ENCODE measurements around the gene ITPKC. TPM values are rescaled to one million over a fixed set of nuclear protein-coding genes. Genes with fewer than 3 reads are reported as not detected.
"Not testable (repeated sequence)": the region's sequence is repeated elsewhere in the genome, so short reads cannot be mapped to it uniquely, and the experiment has no call there.

ITPKC gene
- total RNA-seq, 6 experiments from 2014 or later: 9.2 to 14.9 (median 10.5) TPM

DNA sequence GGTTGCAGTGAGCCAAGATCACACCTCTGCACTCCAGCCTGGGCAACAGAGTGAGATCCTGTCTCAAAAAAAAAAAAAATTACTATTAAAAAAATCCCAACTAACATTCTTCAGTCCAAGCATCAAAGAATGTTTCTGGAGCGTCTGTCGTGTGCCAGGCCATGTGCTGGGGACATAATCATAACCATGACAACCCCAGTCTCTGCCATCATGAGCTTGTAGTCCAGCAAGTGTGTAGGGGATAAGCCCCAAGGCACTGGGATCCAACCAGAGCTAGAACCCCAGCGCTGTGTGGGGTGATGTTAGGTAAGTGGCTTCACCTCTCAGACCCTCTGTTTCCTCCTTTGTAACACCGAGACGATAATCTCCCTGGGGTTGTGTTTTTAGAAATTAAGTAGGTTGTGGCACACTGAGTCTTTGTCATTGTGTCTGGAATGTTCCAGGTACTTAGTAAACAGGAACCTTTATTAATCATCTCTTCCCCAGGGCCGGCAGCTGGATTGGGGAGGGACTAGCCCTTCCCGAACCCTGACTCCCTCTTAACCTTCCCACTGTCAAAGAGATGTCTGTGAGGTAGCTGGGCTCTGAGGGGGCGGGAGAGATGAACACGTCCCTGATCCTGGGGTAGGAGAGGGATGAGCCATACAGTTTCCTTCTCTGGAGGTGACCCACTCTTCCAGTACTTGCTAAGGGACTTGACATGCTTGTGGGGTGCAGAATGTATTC lies 5.2 kb downstream of the ITPKC start:
- no peak for TF ChIP-seq CTCF (IDR thresholded peaks at IDR 0.05)
- peak; percentile 47 for DNase-seq
- Mint-ChIP-seq H3K4me1 (ENCODE audit: low read depth) (peaks cover 50% of the 10 kb centered on the region), H3K27me3 (ENCODE audit: insufficient read depth) (peaks cover 2% of the 10 kb centered on the region), H3K27ac (peak overlapping the region; percentile 82), H3K36me3 (ENCODE audit: low read depth) (peaks cover 26% of the 10 kb centered on the region; the same call in 1 of the 2 replicates), H3K9me3 (no peaks in the 10 kb centered on the region), H3K4me3 (peak overlapping the region; percentile 73)

DNA sequence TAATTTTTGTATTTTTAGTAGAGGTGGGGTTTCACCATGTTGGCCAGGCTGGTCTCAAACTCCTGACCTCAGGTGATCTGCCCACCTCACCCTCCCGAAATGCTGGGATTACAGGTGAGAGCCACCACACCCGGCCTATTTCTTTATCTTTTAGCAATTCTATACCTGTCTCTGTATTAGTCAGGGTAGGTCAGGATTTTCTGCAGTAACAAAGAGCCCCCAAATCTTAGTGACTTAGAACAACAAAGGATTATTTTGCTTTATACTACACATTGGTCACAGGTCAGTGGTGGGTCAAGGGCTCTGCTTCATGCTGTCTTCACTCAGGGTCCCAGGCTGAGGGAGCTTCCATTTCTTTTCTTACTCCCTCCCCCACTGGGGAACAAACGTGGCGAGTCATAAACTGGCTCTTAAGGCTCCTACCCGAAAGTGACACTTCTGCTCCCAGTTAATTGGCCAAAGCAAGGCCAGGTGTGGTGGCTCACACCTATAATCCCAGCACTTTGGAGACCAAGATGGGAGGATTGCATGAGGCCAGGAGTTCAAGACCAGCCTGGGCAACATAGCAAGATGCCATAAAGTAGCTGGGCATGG lies 6.8 kb downstream of the ITPKC start:
- Mint-ChIP-seq H3K4me1 (ENCODE audit: low read depth) (peaks cover 44% of the 10 kb centered on the region), H3K4me3 (no peak overlapping the region), H3K36me3 (ENCODE audit: low read depth) (peaks cover 26% of the 10 kb centered on the region), H3K27ac (no peak overlapping the region), H3K27me3 (ENCODE audit: insufficient read depth) (peaks cover 2% of the 10 kb centered on the region; the same call in 1 of the 2 replicates), H3K9me3 (no peaks in the 10 kb centered on the region)
- no peak for TF ChIP-seq CTCF (IDR thresholded peaks at IDR 0.05)
- no peak for DNase-seq

GRCh38 chr19:40724315-40724714 lies 7.4 kb downstream of the ITPKC start:
- H3K9me3 Mint-ChIP-seq: no peaks in the 10 kb centered on the region
- peaks cover 43% of the 10 kb centered on the region for H3K4me1 Mint-ChIP-seq (ENCODE audit: low read depth)
- H3K27ac Mint-ChIP-seq: no peak overlapping the region
- H3K36me3 Mint-ChIP-seq (ENCODE audit: low read depth): peaks cover 26% of the 10 kb centered on the region
- H3K4me3 Mint-ChIP-seq: no peak overlapping the region
- DNase-seq: no peak
- peaks cover 2% of the 10 kb centered on the region; the same call in 1 of the 2 replicates for H3K27me3 Mint-ChIP-seq (ENCODE audit: insufficient read depth)
- no peak for TF ChIP-seq CTCF (IDR thresholded peaks at IDR 0.05)

GRCh38 chr19:40724855-40725254 lies 7.9 kb downstream of the ITPKC start:
- peaks cover 26% of the 10 kb centered on the region for H3K36me3 Mint-ChIP-seq (ENCODE audit: low read depth)
- no peak overlapping the region for H3K4me3 Mint-ChIP-seq
- no peak overlapping the region for H3K27ac Mint-ChIP-seq
- no peak for DNase-seq
- H3K27me3 Mint-ChIP-seq (ENCODE audit: insufficient read depth): peaks cover 2% of the 10 kb centered on the region; the same call in 1 of the 2 replicates
- peaks cover 38% of the 10 kb centered on the region for H3K4me1 Mint-ChIP-seq (ENCODE audit: low read depth)
- TF ChIP-seq CTCF (IDR thresholded peaks at IDR 0.05): no peak
- H3K9me3 Mint-ChIP-seq: no peaks in the 10 kb centered on the region

- no peak for TF ChIP-seq CTCF (IDR thresholded peaks at IDR 0.05)
- Mint-ChIP-seq H3K36me3 (ENCODE audit: low read depth) (peaks cover 25% of the 10 kb centered on the region), H3K4me3 (no peak overlapping the region), H3K27me3 (ENCODE audit: insufficient read depth) (peaks cover 2% of the 10 kb centered on the region; the same call in 1 of the 2 replicates), H3K4me1 (ENCODE audit: low read depth) (peaks cover 24% of the 10 kb centered on the region), H3K27ac (no peak overlapping the region), H3K9me3 (no peaks in the 10 kb centered on the region)
- DNase-seq: no peak
These were observed 9.4 kb downstream of the ITPKC start for GRCh38 chr19:40726279-40726678.

DNA sequence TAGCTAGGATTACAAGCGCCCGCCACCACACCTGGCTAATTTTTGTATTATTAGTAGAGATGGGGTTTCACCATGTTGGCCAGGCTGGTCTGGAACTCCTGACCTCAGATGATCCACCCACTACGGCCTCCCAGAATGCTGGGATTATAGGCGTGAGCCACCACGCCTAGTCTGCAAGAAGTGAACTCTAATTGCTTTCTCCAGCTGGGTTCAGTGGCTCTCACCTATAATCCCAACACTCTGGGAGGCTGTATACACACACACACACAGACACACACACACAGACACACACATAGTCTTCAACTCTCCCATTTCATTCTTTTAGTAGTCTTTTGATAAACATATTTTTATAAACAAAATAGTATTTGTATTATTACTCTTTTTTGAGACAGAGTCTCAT lies 13.2 kb downstream of the ITPKC start:
- not testable (repeated sequence) for H3K27ac Mint-ChIP-seq; H3K4me1 Mint-ChIP-seq (ENCODE audit: low read depth); H3K27me3 Mint-ChIP-seq (ENCODE audit: insufficient read depth); H3K9me3 Mint-ChIP-seq; DNase-seq; H3K4me3 Mint-ChIP-seq
- H3K36me3 Mint-ChIP-seq (ENCODE audit: low read depth): peaks cover 28% of the 10 kb centered on the region

DNA sequence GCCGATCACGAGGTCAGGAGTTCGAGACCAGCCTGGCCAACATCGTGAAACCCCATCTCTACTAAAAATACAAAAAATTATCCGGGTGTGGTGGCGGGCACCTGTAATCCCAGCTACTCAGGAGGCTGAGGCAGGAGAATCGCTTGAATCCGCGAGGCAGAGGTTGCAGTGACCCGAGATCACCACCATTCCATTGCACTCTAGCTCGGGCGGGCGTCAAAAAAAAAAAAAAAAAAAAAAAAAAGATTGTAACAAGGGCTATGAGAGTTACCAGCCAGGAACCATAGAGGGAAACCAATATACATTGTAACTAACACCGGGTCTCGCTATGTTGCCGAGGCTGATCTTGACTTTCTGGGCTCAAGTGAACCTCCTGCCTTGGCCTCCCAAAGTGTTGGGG lies 15.4 kb downstream of the ITPKC start:
- H3K4me3 Mint-ChIP-seq; H3K27ac Mint-ChIP-seq; H3K4me1 Mint-ChIP-seq (ENCODE audit: low read depth); H3K27me3 Mint-ChIP-seq (ENCODE audit: insufficient read depth); DNase-seq; H3K9me3 Mint-ChIP-seq: not testable (repeated sequence)
- H3K36me3 Mint-ChIP-seq (ENCODE audit: low read depth): peaks cover 40% of the 10 kb centered on the region
